NB4 (cell line): ENCODE data around the gene RAB11FIP2.
A peak's percentile ranks its signal among the peaks of the same experiment; 100 is the strongest.

Experiments used
- DNase-seq: peaks from one replicate; pipeline ENCODE4 v3.0.0; 2010; ENCODE audit warnings: low read depth
- H3K4me3 ChIP-seq: one replicate; pipeline ENCODE4 v1.5.1; 2011; ENCODE audit warnings: mild to moderate bottlenecking, low read depth, low read length, moderate library complexity
- CTCF ChIP-seq: IDR thresholded peaks from one replicate; pipeline ENCODE4 v1.5.1; 2012; ENCODE audit warnings: low read depth, low read length
- MAX ChIP-seq: IDR thresholded peaks from 2 replicates; pipeline ENCODE4 v1.6.1; 2011; ENCODE audit warnings: low read depth, low read length
- MYC ChIP-seq: IDR thresholded peaks from 2 replicates; pipeline ENCODE4 v1.6.1; 2011; ENCODE audit warnings: low read depth, low read length
- POLR2A ChIP-seq: IDR thresholded peaks from 2 replicates; pipeline ENCODE4 v1.6.1; 2011; ENCODE audit warnings: mild to moderate bottlenecking; ENCODE audit not compliant: insufficient read length; ENCODE audit errors: extremely low read depth

The RAB11FIP2 gene

GRCh38 chr10:118041316-118041715 is 5.4 kb downstream of the RAB11FIP2 start:
- H3K4me3 ChIP-seq = no peak overlapping the region
- no peak for DNase-seq
- TF ChIP-seq POLR2A = no peak
- no peak for TF ChIP-seq MYC
- no peak for TF ChIP-seq MAX
- TF ChIP-seq CTCF = no peak

- peak overlapping the region; percentile 51 for H3K4me3 ChIP-seq
- TF ChIP-seq MYC (no peak), MAX (no peak), POLR2A (no peak), CTCF (no peak)
- DNase-seq = no peak
Observed at GRCh38 chr10:118036281-118036875, 10.4 kb downstream of the RAB11FIP2 start.

- peak; percentile 89 for DNase-seq
- H3K4me3 ChIP-seq = peak overlapping the region; percentile 51
- TF ChIP-seq MAX = 0 out of 2 replicates have a peak, but pooled peaks have one; percentile 45
- TF ChIP-seq MYC = peak; percentile 69
- TF ChIP-seq POLR2A = no peak
Observed at GRCh38 chr10:118035354-118036005, 11.3 kb downstream of the RAB11FIP2 start.

- TF ChIP-seq CTCF (no peak), POLR2A (no peak), MAX (no peak), MYC (no peak)
- H3K4me3 ChIP-seq = peak overlapping the region; percentile 51
- peak; percentile 41 for DNase-seq
Observed at GRCh38 chr10:118034791-118035261, 11.9 kb downstream of the RAB11FIP2 start.

- H3K4me3 ChIP-seq = no peak overlapping the region
- TF ChIP-seq MAX (no peak), CTCF (no peak), MYC (no peak), POLR2A (no peak)
- DNase-seq = no peak
Observed at GRCh38 chr10:118033905-118034304, 12.8 kb downstream of the RAB11FIP2 start.

- DNase-seq = no peak
- TF ChIP-seq CTCF = no peak
- TF ChIP-seq POLR2A = no peak
- TF ChIP-seq MAX = no peak
- no peak for TF ChIP-seq MYC
- no peak overlapping the region for H3K4me3 ChIP-seq
Observed at GRCh38 chr10:118032564-118032963, 14.2 kb downstream of the RAB11FIP2 start.
